Left forelimb (tissue), 1 donor: ENCODE data around the gene MBD4.
"Not testable (repeated sequence)": the region's sequence is repeated elsewhere in the genome, so short reads cannot be mapped to it uniquely, and the experiment has no call there.

Experiments
- DNase-seq: peaks from one replicate; pipeline ENCODE4 v3.0.0-alpha.2; 2018; ENCODE audit warnings: low spot score

The MBD4 gene

GRCh38 chr3:129429602-129430001, 10.1 kb downstream of the MBD4 start:
- DNase-seq = no peak

GRCh38 chr3:129429080-129429451, 10.7 kb downstream of the MBD4 start:
- no peak for DNase-seq

- peak; percentile 96 for DNase-seq
These were observed 11.2 kb downstream of the MBD4 start, which contains the start of gene EFCAB12 for GRCh38 chr3:129428376-129429079. Gene EFCAB12 (minus strand): TSS chr3:129428636. CDS start chr3:129428488, 148 bp downstream.

- DNase-seq = peak; percentile 37
These were observed 11.8 kb downstream of the MBD4 start for GRCh38 chr3:129428007-129428375.

GRCh38 chr3:129425619-129426018, 14.1 kb downstream of the MBD4 start:
- no peak for DNase-seq

- peak; percentile 31 for DNase-seq
These were observed 14.5 kb downstream of the MBD4 start for GRCh38 chr3:129425213-129425612.

- peak; percentile 15 for DNase-seq
These were observed 15.4 kb downstream of the MBD4 start for GRCh38 chr3:129424185-129424841.

GRCh38 chr3:129422897-129423296, 16.9 kb downstream of the MBD4 start:
- no peak for DNase-seq

GRCh38 chr3:129421988-129422745, 17.6 kb downstream of the MBD4 start:
- peak; percentile 12 for DNase-seq

GRCh38 chr3:129421236-129421883, 18.4 kb downstream of the MBD4 start:
- DNase-seq = peak; percentile 41

- DNase-seq = no peak
These were observed 20.3 kb downstream of the MBD4 start for GRCh38 chr3:129419476-129419875.

- DNase-seq = peak; percentile 14
These were observed 21.4 kb downstream of the MBD4 start for GRCh38 chr3:129418041-129418973.

GRCh38 chr3:129417326-129417725, 22.4 kb downstream of the MBD4 start:
- peak; percentile 30 for DNase-seq

GRCh38 chr3:129416415-129416814, 23.3 kb downstream of the MBD4 start:
- no peak for DNase-seq

GRCh38 chr3:129415830-129416229, 23.9 kb downstream of the MBD4 start:
- peak; percentile 26 for DNase-seq

- peak; percentile 1 for DNase-seq
These were observed 24.4 kb downstream of the MBD4 start for GRCh38 chr3:129415378-129415777.

- DNase-seq = no peak
These were observed 25.9 kb downstream of the MBD4 start for GRCh38 chr3:129413687-129414506.

GRCh38 chr3:129413238-129413637, 26.5 kb downstream of the MBD4 start:
- not testable (repeated sequence) for DNase-seq

GRCh38 chr3:129412542-129413198, 27.1 kb downstream of the MBD4 start:
- DNase-seq = no peak

- DNase-seq = no peak
These were observed 28.8 kb downstream of the MBD4 start for GRCh38 chr3:129410971-129411370.
